K562 (cell line): ENCODE data around the gene TNC. TPM values are rescaled to one million over a fixed set of nuclear protein-coding genes. Genes with fewer than 3 reads are reported as not detected.

ENCODE experiments used
- ATAC-seq: fragments of 200-7000 bp; cut with Tn5 transposase; 3 replicates; pipeline ENCODE4 v1.9.1; 2020; ENCODE audit warnings: moderate library complexity
- BruUV-seq: library from RNA; stranded (reverse); fragments of 400-500 nt; replicated peaks from 2 replicates; lab custom pipeline; 2021; lab: Mats Ljungman, UMichigan
- CTCF ChIA-PET: fragments of 300-600 bp; formaldehyde crosslinking; extraction: SDS; loops from one replicate; lab custom pipeline; 2021; ENCODE audit warnings: low intra/inter-chr PET ratio; lab: Yijun Ruan, JAX
- POLR2A ChIA-PET: fragments of 300-600, 350-650 bp; sonication (Branson Sonifier 250); formaldehyde crosslinking; extraction: SDS; loops from one replicate; lab custom pipeline; 2021; ENCODE audit warnings: antibody characterized with exemption, inconsistent platforms; lab: Yijun Ruan, JAX
- DNase-seq, 4 experiments: peaks; one replicate each; pipeline versions ENCODE4 v3.0.0 to v3.0.0-alpha.2; 2011 to 2018; ENCODE audit warnings: low spot score in 3 of 4, mixed read lengths in 3 of 4; ENCODE audit errors: extremely low read depth in 1 of 4
- FAIRE-seq: peaks from 2 replicates; lab custom pipeline; 2011; peaks lifted over from hg19 to GRCh38; lab: Jason Lieb, UNC
- H2AFZ ChIP-seq: 2 replicates; pipeline ENCODE4 v1.6.0; 2011; ENCODE audit warnings: low read depth, low read length, control low read depth, inconsistent platforms
- H3K27ac ChIP-seq: fragments of 200-600 bp; 3 replicates; pipeline ENCODE4 v1.8.0; 2011; ENCODE audit warnings: low read depth, mild to moderate bottlenecking, control low read depth, inconsistent platforms, low read length, moderate library complexity, mixed read lengths; ENCODE audit errors: extremely low read depth
- H3K27me3 ChIP-seq, 2 experiments: fragments of 300-600 bp in 1 of 2; 2 replicates in 1 of 2; 3 replicates in 1 of 2; pipeline versions ENCODE4 v1.6.0 to v1.8.0; 2011; ENCODE audit warnings: inconsistent platforms in 2 of 2, low read length in 2 of 2, mild to moderate bottlenecking in 1 of 2, mixed read lengths in 1 of 2, moderate library complexity in 1 of 2; ENCODE audit not compliant: control insufficient read depth in 2 of 2, insufficient read depth in 2 of 2
- H3K36me3 ChIP-seq: fragments of 300-600 bp; 3 replicates; pipeline ENCODE4 v1.8.0; 2011; ENCODE audit warnings: mild to moderate bottlenecking, low read length, inconsistent platforms; ENCODE audit not compliant: control insufficient read depth, insufficient read depth
- H3K4me1 ChIP-seq, 2 experiments: fragments of 200-600 bp in 1 of 2; replicated peaks in 1 of 2; 2 replicates in 1 of 2; 3 replicates in 1 of 2; pipeline versions ENCODE4 v1.5.1 to v1.8.0; 2011; ENCODE audit warnings: inconsistent platforms in 2 of 2, low read length in 2 of 2, mild to moderate bottlenecking in 1 of 2, mixed read lengths in 1 of 2, moderate library complexity in 1 of 2; ENCODE audit not compliant: control insufficient read depth in 2 of 2, insufficient read depth in 2 of 2
- H3K4me2 ChIP-seq: 2 replicates; pipeline ENCODE4 v1.6.1; 2011; ENCODE audit warnings: low read length, control low read depth, inconsistent platforms, mixed read lengths; ENCODE audit not compliant: insufficient read depth
- H3K4me3 ChIP-seq: fragments of 200-600 bp; sonication (generic), shearing (Covaris generic); 2 replicates; pipeline ENCODE4 v1.5.1; 2016; ENCODE audit warnings: control low read depth, inconsistent platforms
- H3K79me2 ChIP-seq: fragments of 200-600 bp; 3 replicates; pipeline ENCODE4 v1.8.0; 2011; ENCODE audit warnings: low read length, inconsistent platforms; ENCODE audit not compliant: control insufficient read depth, insufficient read depth
- H3K9ac ChIP-seq, 2 experiments: 2 replicates each; pipeline versions ENCODE4 v1.6.0 to v1.6.1; 2011; ENCODE audit warnings: low read depth in 2 of 2, low read length in 2 of 2, control low read depth in 1 of 2, inconsistent platforms in 1 of 2, mild to moderate bottlenecking in 1 of 2, mixed read lengths in 1 of 2; ENCODE audit not compliant: insufficient read depth in 1 of 2
- H3K9me1 ChIP-seq: one replicate; pipeline ENCODE4 v1.6.0; 2011; ENCODE audit warnings: inconsistent platforms, mild to moderate bottlenecking, low read length, moderate library complexity; ENCODE audit not compliant: control insufficient read depth, insufficient read depth
- H3K9me3 ChIP-seq: replicated peaks from 2 replicates; pipeline ENCODE4 v1.5.1; 2011; ENCODE audit warnings: low read depth, low read length, inconsistent platforms; ENCODE audit not compliant: control insufficient read depth, insufficient read depth
- H4K20me1 ChIP-seq: replicated peaks from 2 replicates; pipeline ENCODE4 v1.6.1; 2011; ENCODE audit warnings: low read length, inconsistent platforms, mixed read lengths; ENCODE audit not compliant: control insufficient read depth, insufficient read depth
- ARID3B ChIP-seq: fragments of 250-450 bp; sonication (Bioruptor Pico); IDR thresholded peaks from 2 replicates; pipeline ENCODE4 v1.4.0; 2020; ENCODE audit warnings: borderline replicate concordance
- ARNT ChIP-seq, 2 experiments: fragments of 450-650 bp; IDR thresholded peaks; 2 replicates each; pipeline ENCODE4 v1.6.1; 2016; ENCODE audit warnings: mild to moderate bottlenecking in 1 of 2
- HNRNPK ChIP-seq: fragments of 200-400 bp; formaldehyde crosslinking; IDR thresholded peaks from one replicate; pipeline ENCODE4 v1.6.1; 2018; ENCODE audit warnings: mild to moderate bottlenecking, low read depth, low read length; ENCODE audit not compliant: poor library complexity, severe bottlenecking
- KLF1 ChIP-seq: fragments of 450-650 bp; IDR thresholded peaks from 2 replicates; pipeline ENCODE4 v1.6.1; 2016; ENCODE audit warnings: missing genetic modification characterization, missing compliant biosample characterization
- KLF10 ChIP-seq: fragments of 250-450 bp; sonication (Bioruptor Pico); IDR thresholded peaks from 2 replicates; pipeline ENCODE4 v1.6.1; 2021; ENCODE audit warnings: matching md5 sums
- KLF13 ChIP-seq: fragments of 450-650 bp; IDR thresholded peaks from 2 replicates; pipeline ENCODE4 v1.6.1; 2016; ENCODE audit warnings: missing genetic modification characterization, low read depth, mild to moderate bottlenecking, missing compliant biosample characterization, moderate library complexity, borderline replicate concordance
- L3MBTL2 ChIP-seq: fragments of 450-650 bp; IDR thresholded peaks from 2 replicates; pipeline ENCODE4 v1.6.1; 2016; ENCODE audit warnings: mild to moderate bottlenecking, moderate library complexity
- MAFG ChIP-seq: fragments of 450-650 bp; conservative IDR thresholded peaks from 2 replicates; pipeline ENCODE4 v1.6.1; 2016; ENCODE audit warnings: missing genetic modification characterization, missing compliant biosample characterization
- NR4A1 ChIP-seq, 2 experiments: fragments of 250-450 bp in 1 of 2; fragments of 450-650 bp in 1 of 2; sonication (Bioruptor Pico) in 1 of 2; IDR thresholded peaks; 2 replicates each; pipeline versions ENCODE4 v1.4.0 to v1.6.1; 2016 to 2020; ENCODE audit warnings: mild to moderate bottlenecking in 2 of 2, missing compliant biosample characterization in 1 of 2, missing genetic modification characterization in 1 of 2, moderate library complexity in 1 of 2
- PHF8 ChIP-seq: fragments of 200-600 bp; sonication (generic); IDR thresholded peaks from 2 replicates; pipeline ENCODE4 v1.6.1; 2012; ENCODE audit warnings: mixed run types, mild to moderate bottlenecking, inconsistent platforms, low read length, moderate library complexity, borderline replicate concordance
- PRPF4 ChIP-seq: fragments of 200-400 bp; formaldehyde crosslinking; IDR thresholded peaks from one replicate; pipeline ENCODE4 v1.6.1; 2017; ENCODE audit warnings: low read length, low read depth, mild to moderate bottlenecking; ENCODE audit not compliant: insufficient read depth, poor library complexity, severe bottlenecking
- TCF7L2 ChIP-seq: fragments of 150-350 bp; IDR thresholded peaks from 2 replicates; pipeline ENCODE4 v1.6.1; 2016; ENCODE audit warnings: low read depth, mild to moderate bottlenecking, low read length, moderate library complexity
- THAP12 ChIP-seq: fragments of 250-450 bp; sonication (Bioruptor Pico); IDR thresholded peaks from 2 replicates; pipeline ENCODE4 v1.9.0; 2021; ENCODE audit warnings: mild to moderate bottlenecking, inconsistent platforms
- ZNF3 ChIP-seq: fragments of 250-450 bp; sonication (Bioruptor Pico); IDR thresholded peaks from 2 replicates; pipeline ENCODE4 v1.5.0; 2021; ENCODE audit warnings: mild to moderate bottlenecking, moderate library complexity
- ZNF655 ChIP-seq: fragments of 250-450 bp; sonication (Bioruptor Pico); IDR thresholded peaks from 2 replicates; pipeline ENCODE4 v1.5.0; 2021
- WGBS: fragments of 100-300 bp; shearing (Covaris generic); methylation state at CpG from one replicate; pipeline ENCODE4 v1.1.6; 2016; ENCODE audit warnings: low coverage, mixed read lengths; ENCODE audit not compliant: insufficient coverage; ENCODE audit errors: missing lambda C conversion rate; 5-methylcytosine and 5-hydroxymethylcytosine counted together
- in situ Hi-C: fragments of 300-500 bp; cut with MboI; formaldehyde crosslinking; loops from 4 replicates; pipeline ENCODE4 v1.15.0; 2018; ENCODE audit warnings: inconsistent platforms, mixed read lengths
- intact Hi-C: fragments of 100-400 bp; cut with micrococcal nuclease; formaldehyde crosslinking; loops from 2 replicates; pipeline ENCODE4 v1.14.2; 2022
- polyA plus RNA-seq, 8 experiments: library from polyadenylated mRNA; depleted of rRNA in 4 of 8; stranded (reverse) in 5 of 8; unstranded in 3 of 8; fragments of >200 nt; fragmentation: Nextera tagmentation in 2 of 8; fragmentation: Illumina TruSeq in 1 of 8; extraction: Ambion mirVana in 2 of 8; extraction: Trizol in 1 of 8; gene quantifications; 2 replicates each; pipeline versions ENCODE4 v1.2.1 to v1.2.3, GENCODE V29; 2011 to 2014; ENCODE audit warnings: inconsistent platforms in 1 of 8, missing spikeins in 1 of 8
- total RNA-seq, 7 experiments: library from RNA; depleted of rRNA in 6 of 7; stranded (reverse); fragments of >200 nt in 6 of 7; fragmentation: Illumina TruSeq in 2 of 7; extraction: Trizol in 2 of 7; gene quantifications; 2 replicates each; pipeline versions ENCODE4 v1.2.1 to v1.2.3, GENCODE V29; 2011 to 2021; ENCODE audit warnings: low replicate concordance in 1 of 7

The TNC gene
- total and polyA plus RNA-seq, 9 of the 15 experiments (the other 6 are each of a cell fraction or from before 2014, with no cell fraction given) = under 0.01 to 0.29 TPM; not detected in 7

- H3K79me2 ChIP-seq = no peaks in the 10 kb centered on the region
- intact Hi-C loops (no loop called here), in situ Hi-C loops (no loop called here)
- no peaks in the 10 kb centered on the region for H3K4me1 ChIP-seq
- no TSS peak for BruUV-seq
- DNase-seq (no peak), ATAC-seq (no peak), FAIRE-seq (no peak)
- no peak overlapping the region for H2AFZ ChIP-seq
- no peak overlapping the region for H3K4me2 ChIP-seq
- H3K36me3 ChIP-seq = no peaks in the 10 kb centered on the region
- CTCF ChIA-PET = no interaction called here
- no peaks in the 10 kb centered on the region for H3K9me3 ChIP-seq
- POLR2A ChIA-PET = no interaction called here
- no peaks in the 10 kb centered on the region for H3K27me3 ChIP-seq
- no peaks in the 10 kb centered on the region for H3K9me1 ChIP-seq
- no peak overlapping the region for H3K4me3 ChIP-seq
- WGBS = 0% methylated on average over 3 of the region's 3 CpGs
- H3K9ac ChIP-seq = no peak overlapping the region
- no peaks in the 10 kb centered on the region; the same call in 1 of the 2 replicates for H4K20me1 ChIP-seq
- no peak for TF ChIP-seq ZNF655 (CRISPR knock-in tag)
- no peak for TF ChIP-seq PHF8
- TF ChIP-seq HNRNPK = no peak
- TF ChIP-seq PRPF4 = no peak
- TF ChIP-seq L3MBTL2 = no peak
- no peak for TF ChIP-seq THAP12 (CRISPR knock-in tag)
- no peak for TF ChIP-seq TCF7L2
- no peak for TF ChIP-seq NR4A1 (CRISPR knock-in tag; IDR thresholded peaks at IDR 0.05)
- TF ChIP-seq NR4A1 (tag; IDR thresholded peaks at IDR 0.05) = no peak
- TF ChIP-seq ARID3B (CRISPR knock-in tag) = no peak
- TF ChIP-seq KLF13 (tag) = no peak
- no peak for TF ChIP-seq ARNT (IDR thresholded peaks at IDR 0.05)
- TF ChIP-seq KLF10 (CRISPR knock-in tag) = no peak
- no peak for TF ChIP-seq MAFG (tag)
- no peak for TF ChIP-seq ZNF3 (CRISPR knock-in tag)
- no peak for TF ChIP-seq KLF1 (tag)
- H3K27ac ChIP-seq = no peak overlapping the region
These were observed 111.3 kb downstream of the TNC start for GRCh38 chr9:115006660-115007059.
